Measurements from ENCODE around the gene TAF4. TPM values are rescaled to one million over a fixed set of nuclear protein-coding genes. Genes with fewer than 3 reads are reported as not detected.

The TAF4 gene
- total RNA-seq, 1 donor from 2014 or later: 20.0 TPM

GRCh38 chr20:61965606-61966491, 99.8 kb downstream of the TAF4 start:
- Mint-ChIP-seq H3K27ac (ENCODE audit: unreplicated experiment) (no peak overlapping the region), H3K4me1 (ENCODE audit: low read depth, unreplicated experiment) (no peaks in the 10 kb centered on the region), H3K27me3 (ENCODE audit: unreplicated experiment) (peaks cover 1% of the 10 kb centered on the region), H3K9me3 (ENCODE audit: unreplicated experiment) (peaks cover 10% of the 10 kb centered on the region), H3K4me3 (ENCODE audit: unreplicated experiment) (no peak overlapping the region), H3K36me3 (ENCODE audit: unreplicated experiment) (peaks cover 6% of the 10 kb centered on the region)
- TF ChIP-seq CTCF (IDR thresholded peaks at IDR 0.05; ENCODE audit: partially characterized antibody, unreplicated experiment): no peak
- no peak for DNase-seq

GRCh38 chr20:61964675-61965605, 100.7 kb downstream of the TAF4 start:
- Mint-ChIP-seq H3K4me1 (ENCODE audit: low read depth, unreplicated experiment) (no peaks in the 10 kb centered on the region), H3K9me3 (ENCODE audit: unreplicated experiment) (peaks cover 10% of the 10 kb centered on the region), H3K36me3 (ENCODE audit: unreplicated experiment) (peaks cover 6% of the 10 kb centered on the region), H3K27ac (ENCODE audit: unreplicated experiment) (peak overlapping the region; percentile 38), H3K27me3 (ENCODE audit: unreplicated experiment) (no peaks in the 10 kb centered on the region), H3K4me3 (ENCODE audit: unreplicated experiment) (no peak overlapping the region)
- no peak for TF ChIP-seq CTCF (IDR thresholded peaks at IDR 0.05; ENCODE audit: partially characterized antibody, unreplicated experiment)
- DNase-seq: no peak

- TF ChIP-seq CTCF (IDR thresholded peaks at IDR 0.05; ENCODE audit: partially characterized antibody, unreplicated experiment): no peak
- DNase-seq: no peak
- Mint-ChIP-seq H3K36me3 (ENCODE audit: unreplicated experiment) (peaks cover 6% of the 10 kb centered on the region), H3K4me3 (ENCODE audit: unreplicated experiment) (no peak overlapping the region), H3K9me3 (ENCODE audit: unreplicated experiment) (peaks cover 10% of the 10 kb centered on the region), H3K27ac (ENCODE audit: unreplicated experiment) (no peak overlapping the region), H3K27me3 (ENCODE audit: unreplicated experiment) (no peaks in the 10 kb centered on the region), H3K4me1 (ENCODE audit: low read depth, unreplicated experiment) (no peaks in the 10 kb centered on the region)
Observed at GRCh38 chr20:61963885-61964674, 101.6 kb downstream of the TAF4 start.

- DNase-seq: no peak
- H3K36me3 Mint-ChIP-seq (ENCODE audit: unreplicated experiment): peaks cover 6% of the 10 kb centered on the region
- H3K27me3 Mint-ChIP-seq (ENCODE audit: unreplicated experiment): no peaks in the 10 kb centered on the region
- H3K27ac Mint-ChIP-seq (ENCODE audit: unreplicated experiment): no peak overlapping the region
- no peak overlapping the region for H3K4me3 Mint-ChIP-seq (ENCODE audit: unreplicated experiment)
- H3K4me1 Mint-ChIP-seq (ENCODE audit: low read depth, unreplicated experiment): no peaks in the 10 kb centered on the region
- no peak for TF ChIP-seq CTCF (IDR thresholded peaks at IDR 0.05; ENCODE audit: partially characterized antibody, unreplicated experiment)
- peaks cover 10% of the 10 kb centered on the region for H3K9me3 Mint-ChIP-seq (ENCODE audit: unreplicated experiment)
Observed at GRCh38 chr20:61963149-61963548, 102.5 kb downstream of the TAF4 start.
